Left ventricle myocardium inferior (tissue), 1 donor: ENCODE measurements around the gene TEN1. TPM values are rescaled to one million over a fixed set of nuclear protein-coding genes. Genes with fewer than 3 reads are reported as not detected.

Source experiments
- DNase-seq: peaks from one replicate; pipeline ENCODE4 v3.0.0-alpha.2; 2020
- H3K27ac ChIP-seq: fragments of 200-600 bp; replicated peaks from 2 replicates; pipeline ENCODE4 v1.8.0; 2021
- H3K27me3 ChIP-seq: fragments of 200-600 bp; 2 replicates; pipeline ENCODE4 v1.8.0; 2021; ENCODE audit warnings: low read depth
- H3K36me3 ChIP-seq: fragments of 200-600 bp; 2 replicates; pipeline ENCODE4 v1.8.0; 2021
- H3K4me1 ChIP-seq: fragments of 200-600 bp; 2 replicates; pipeline ENCODE4 v1.8.0; 2021
- H3K4me3 ChIP-seq: fragments of 200-600 bp; 2 replicates; pipeline ENCODE4 v1.8.0; 2021; ENCODE audit warnings: mild to moderate bottlenecking, moderate library complexity
- H3K9me3 ChIP-seq: fragments of 200-600 bp; replicated peaks from 2 replicates; pipeline ENCODE4 v1.8.0; 2021
- CTCF ChIP-seq: fragments of 200-600 bp; IDR thresholded peaks from 2 replicates; pipeline ENCODE4 v1.8.0; 2021; ENCODE audit warnings: antibody characterized with exemption, mild to moderate bottlenecking, borderline replicate concordance
- intact Hi-C: fragments of 100-400 bp; cut with micrococcal nuclease; formaldehyde crosslinking; loops from one replicate; pipeline ENCODE4 v1.11.0; 2022
- total RNA-seq: library from RNA; stranded (reverse); fragmentation: NEBNext Ultra II Directional; extraction: Animal tissue kit (Norgen Biotek cat#: 25700); gene quantifications from one replicate; pipeline ENCODE4 v1.2.1, GENCODE V29; 2021
- donor health status: DM: no; HTN: yes; CAD: no; lungs with severe emphysema.

TEN1 gene
- total RNA-seq, 1 donor from 2014 or later = 5.3 TPM

DNA sequence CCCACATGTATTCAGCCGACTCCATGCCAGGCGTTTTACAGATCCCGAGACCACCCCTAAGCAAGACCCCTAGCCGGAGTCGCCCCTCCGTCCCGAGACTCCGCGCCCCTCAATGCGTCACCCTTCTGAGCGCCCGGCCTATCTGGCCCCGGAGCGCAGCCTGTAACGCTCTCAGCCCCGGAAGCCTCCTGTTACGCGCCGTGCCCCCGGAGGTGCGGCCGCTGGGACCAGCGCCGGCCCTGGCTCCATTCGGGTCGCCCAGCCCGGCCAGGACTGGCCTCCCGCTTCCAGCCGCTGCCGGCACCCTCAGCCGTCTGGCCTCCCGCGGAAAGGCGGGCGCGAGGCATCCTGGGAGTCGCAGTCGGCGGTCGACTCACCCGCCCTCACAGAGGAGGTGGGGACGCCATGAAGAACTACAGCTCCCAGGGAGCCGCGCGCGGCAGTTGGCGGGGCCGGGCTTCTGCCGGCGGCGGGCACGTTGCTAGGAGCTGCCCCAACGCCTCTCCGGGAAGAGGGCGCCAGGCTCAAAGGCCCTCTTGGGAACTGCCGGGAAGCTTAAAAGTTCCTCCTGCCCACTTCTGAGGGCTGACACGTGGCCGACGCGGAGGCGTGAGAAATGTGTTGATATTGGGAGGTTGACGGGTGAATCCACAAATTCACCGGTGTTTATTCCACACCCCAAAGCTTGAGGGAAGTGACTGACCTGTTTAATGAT lies 38.2 kb upstream of the TEN1 start, which contains the start of gene FBF1:
Gene FBF1, minus strand, starts transcription at position 316 of the 715 bp plus-strand sequence. CDS start 2,893 bp downstream, outside the sequence.
- H3K36me3 ChIP-seq = peaks cover 25% of the 10 kb centered on the region
- no peaks in the 10 kb centered on the region for H3K9me3 ChIP-seq
- TF ChIP-seq CTCF = no peak
- H3K27ac ChIP-seq = peak within 1 kb of the TSS; percentile 80
- DNase-seq = peak; percentile 94
- H3K4me3 ChIP-seq = peak within 1 kb of the TSS; percentile 80
- H3K27me3 ChIP-seq = no peaks in the 10 kb centered on the region
- H3K4me1 ChIP-seq = peaks cover 15% of the 10 kb centered on the region
- intact Hi-C loops = no loop called here

DNA sequence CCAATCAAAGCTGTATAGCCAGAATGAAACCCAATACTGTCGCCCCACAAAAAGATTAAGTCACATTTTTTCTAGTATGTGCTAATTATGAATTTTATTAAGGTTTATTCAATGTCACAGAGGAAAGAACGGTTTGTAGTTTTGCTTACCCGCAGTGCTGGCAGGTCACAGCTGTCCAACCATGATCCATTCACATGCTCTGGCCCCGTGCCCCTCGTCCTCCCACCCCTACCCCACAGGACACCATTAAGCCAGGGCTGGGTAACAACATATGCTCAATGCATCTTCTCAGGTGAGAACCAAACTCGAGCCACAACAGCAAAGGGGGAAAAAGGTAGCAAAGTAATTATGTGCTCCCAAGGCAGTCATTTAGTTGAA lies 37.6 kb upstream of the TEN1 start:
- H3K36me3 ChIP-seq = peaks cover 30% of the 10 kb centered on the region
- H3K4me3 ChIP-seq = peak overlapping the region; percentile 80
- no peak overlapping the region for H3K27ac ChIP-seq
- intact Hi-C loops = no loop called here
- peaks cover 15% of the 10 kb centered on the region for H3K4me1 ChIP-seq
- no peak for TF ChIP-seq CTCF
- no peak for DNase-seq
- no peaks in the 10 kb centered on the region for H3K27me3 ChIP-seq
- H3K9me3 ChIP-seq = no peaks in the 10 kb centered on the region

GRCh38 chr17:75942473-75942872 lies 36.6 kb upstream of the TEN1 start:
- TF ChIP-seq CTCF = no peak
- Histone ChIP-seq H3K36me3 (peaks cover 40% of the 10 kb centered on the region), H3K9me3 (no peaks in the 10 kb centered on the region), H3K4me1 (peaks cover 15% of the 10 kb centered on the region), H3K27me3 (no peaks in the 10 kb centered on the region), H3K4me3 (no peak overlapping the region), H3K27ac (no peak overlapping the region)
- intact Hi-C loops = no loop called here
- DNase-seq = no peak

- H3K9me3 ChIP-seq = no peaks in the 10 kb centered on the region
- H3K36me3 ChIP-seq = peaks cover 50% of the 10 kb centered on the region
- no peaks in the 10 kb centered on the region for H3K27me3 ChIP-seq
- intact Hi-C loops = no loop called here
- H3K4me1 ChIP-seq = peaks cover 15% of the 10 kb centered on the region
- H3K27ac ChIP-seq = no peak overlapping the region
- DNase-seq = no peak
- H3K4me3 ChIP-seq = no peak overlapping the region
- TF ChIP-seq CTCF = no peak
These were observed 35.5 kb upstream of the TEN1 start for GRCh38 chr17:75943491-75943890.

- H3K9me3 ChIP-seq = no peaks in the 10 kb centered on the region
- no peak for TF ChIP-seq CTCF
- peaks cover 13% of the 10 kb centered on the region for H3K4me1 ChIP-seq
- H3K36me3 ChIP-seq = peaks cover 67% of the 10 kb centered on the region
- no peaks in the 10 kb centered on the region for H3K27me3 ChIP-seq
- H3K27ac ChIP-seq = no peak overlapping the region
- DNase-seq = no peak
- intact Hi-C loops = no loop called here
- H3K4me3 ChIP-seq = no peak overlapping the region
These were observed 33.8 kb upstream of the TEN1 start for GRCh38 chr17:75945211-75945610.
